Glutamatergic neuron (in vitro differentiated cells): Measurements from ENCODE around the gene BICRAL. TPM values are rescaled to one million over a fixed set of nuclear protein-coding genes. Genes with fewer than 3 reads are reported as not detected.

Source experiments
- DNase-seq: peaks from one replicate; pipeline ENCODE4 v3.0.0; 2022
- H3K27ac Mint-ChIP-seq: one replicate; pipeline ENCODE4 v1.8.0; 2020; ENCODE audit warnings: mild to moderate bottlenecking, mixed read lengths, inconsistent platforms; ENCODE audit not compliant: unreplicated experiment
- H3K27me3 Mint-ChIP-seq: one replicate; pipeline ENCODE4 v1.8.0; 2020; ENCODE audit warnings: mild to moderate bottlenecking, moderate library complexity, mixed read lengths, inconsistent platforms; ENCODE audit not compliant: unreplicated experiment
- H3K36me3 Mint-ChIP-seq: one replicate; pipeline ENCODE4 v1.8.0; 2020; ENCODE audit warnings: mild to moderate bottlenecking, mixed read lengths, inconsistent platforms; ENCODE audit not compliant: unreplicated experiment
- H3K4me1 Mint-ChIP-seq: one replicate; pipeline ENCODE4 v1.8.0; 2020; ENCODE audit warnings: mild to moderate bottlenecking, low read depth, mixed read lengths, inconsistent platforms; ENCODE audit not compliant: unreplicated experiment
- H3K4me3 Mint-ChIP-seq: one replicate; pipeline ENCODE4 v1.8.0; 2020; ENCODE audit warnings: mild to moderate bottlenecking, mixed read lengths, inconsistent platforms; ENCODE audit not compliant: unreplicated experiment
- H3K9me3 Mint-ChIP-seq: one replicate; pipeline ENCODE4 v1.8.0; 2020; ENCODE audit warnings: mild to moderate bottlenecking, moderate library complexity, mixed read lengths, inconsistent platforms; ENCODE audit not compliant: unreplicated experiment
- total RNA-seq: library from RNA; stranded (reverse); fragmentation: NEBNext Ultra II Directional; extraction: Animal tissue kit (Norgen Biotek cat#: 25700); gene quantifications from one replicate; pipeline ENCODE4 v1.2.1, GENCODE V29; 2021; ENCODE audit not compliant: unreplicated experiment
- TF ChIP-seq, protein P1 (sequence below): fragments of 200-600 bp; sonication (generic); IDR thresholded peaks from one replicate; pipeline ENCODE4 v1.5.0; 2021; ENCODE audit not compliant: partially characterized antibody, unreplicated experiment

BICRAL gene
- total RNA-seq, 1 donor from 2014 or later, result 11.0 TPM

DNA sequence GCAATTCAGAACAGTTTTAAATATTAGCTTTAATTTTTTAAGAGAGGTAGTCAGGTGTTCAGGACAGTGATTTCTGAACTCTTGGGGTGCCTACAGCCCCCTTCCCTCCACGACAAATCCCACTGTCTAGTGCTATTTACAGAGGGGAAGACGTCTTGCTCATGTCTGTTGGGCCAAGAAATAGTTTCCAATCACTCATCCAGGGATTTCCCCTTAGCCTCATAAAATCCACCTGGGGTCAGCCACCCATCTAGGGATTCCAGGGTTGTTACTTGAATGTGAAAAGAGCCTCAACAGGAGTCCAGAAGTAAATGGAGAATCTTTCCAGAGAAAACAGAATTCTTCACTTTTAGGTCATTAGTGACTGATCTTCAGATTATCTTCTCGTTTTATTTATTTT lies 37.0 kb downstream of the BICRAL start:
- Mint-ChIP-seq H3K4me1 (peaks cover 9% of the 10 kb centered on the region), H3K27ac (no peak overlapping the region), H3K27me3 (no peaks in the 10 kb centered on the region), H3K36me3 (no peaks in the 10 kb centered on the region), H3K9me3 (no peaks in the 10 kb centered on the region), H3K4me3 (no peak overlapping the region)
- DNase-seq, result no peak
- TF ChIP-seq, protein P1, sequence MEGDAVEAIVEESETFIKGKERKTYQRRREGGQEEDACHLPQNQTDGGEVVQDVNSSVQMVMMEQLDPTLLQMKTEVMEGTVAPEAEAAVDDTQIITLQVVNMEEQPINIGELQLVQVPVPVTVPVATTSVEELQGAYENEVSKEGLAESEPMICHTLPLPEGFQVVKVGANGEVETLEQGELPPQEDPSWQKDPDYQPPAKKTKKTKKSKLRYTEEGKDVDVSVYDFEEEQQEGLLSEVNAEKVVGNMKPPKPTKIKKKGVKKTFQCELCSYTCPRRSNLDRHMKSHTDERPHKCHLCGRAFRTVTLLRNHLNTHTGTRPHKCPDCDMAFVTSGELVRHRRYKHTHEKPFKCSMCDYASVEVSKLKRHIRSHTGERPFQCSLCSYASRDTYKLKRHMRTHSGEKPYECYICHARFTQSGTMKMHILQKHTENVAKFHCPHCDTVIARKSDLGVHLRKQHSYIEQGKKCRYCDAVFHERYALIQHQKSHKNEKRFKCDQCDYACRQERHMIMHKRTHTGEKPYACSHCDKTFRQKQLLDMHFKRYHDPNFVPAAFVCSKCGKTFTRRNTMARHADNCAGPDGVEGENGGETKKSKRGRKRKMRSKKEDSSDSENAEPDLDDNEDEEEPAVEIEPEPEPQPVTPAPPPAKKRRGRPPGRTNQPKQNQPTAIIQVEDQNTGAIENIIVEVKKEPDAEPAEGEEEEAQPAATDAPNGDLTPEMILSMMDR, result no peak

DNA sequence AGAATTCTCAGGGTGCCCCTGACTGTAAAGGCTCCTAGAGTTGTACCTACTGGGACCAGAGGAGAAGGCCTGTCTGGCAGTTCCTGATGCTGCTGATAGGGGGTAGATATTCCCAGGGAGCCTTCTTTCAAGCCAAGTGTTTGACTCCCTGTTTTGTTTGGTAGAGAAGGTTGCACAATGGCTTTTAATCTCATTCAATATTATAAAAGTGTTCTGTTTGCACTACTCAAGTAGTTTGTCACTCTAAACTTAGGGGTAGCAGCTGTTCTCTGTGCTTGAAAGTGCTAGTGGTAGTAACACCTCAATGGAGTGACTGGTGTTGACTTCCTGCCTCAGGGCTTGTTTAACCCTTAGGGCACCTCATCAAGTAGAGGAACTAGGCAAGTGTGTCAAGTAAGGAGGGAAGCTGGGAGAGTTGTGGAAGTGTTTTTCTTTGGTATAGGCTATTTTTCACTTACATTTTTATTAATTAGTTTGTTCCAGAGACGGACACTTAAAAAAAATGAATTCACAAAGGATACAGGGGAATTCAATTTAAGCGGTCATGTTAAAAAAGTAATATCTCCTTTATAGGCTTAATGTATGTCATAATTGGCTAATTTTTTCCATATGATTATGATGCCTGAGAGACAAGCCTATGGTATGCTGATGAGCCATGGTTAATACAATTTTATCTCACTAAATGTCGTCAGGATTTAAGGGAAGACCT lies 38.1 kb downstream of the BICRAL start:
- Mint-ChIP-seq H3K4me1 (peaks cover 9% of the 10 kb centered on the region), H3K4me3 (no peak overlapping the region), H3K27me3 (no peaks in the 10 kb centered on the region), H3K27ac (no peak overlapping the region), H3K36me3 (no peaks in the 10 kb centered on the region), H3K9me3 (no peaks in the 10 kb centered on the region)
- TF ChIP-seq, protein P1, result no peak
- DNase-seq, result no peak

DNA sequence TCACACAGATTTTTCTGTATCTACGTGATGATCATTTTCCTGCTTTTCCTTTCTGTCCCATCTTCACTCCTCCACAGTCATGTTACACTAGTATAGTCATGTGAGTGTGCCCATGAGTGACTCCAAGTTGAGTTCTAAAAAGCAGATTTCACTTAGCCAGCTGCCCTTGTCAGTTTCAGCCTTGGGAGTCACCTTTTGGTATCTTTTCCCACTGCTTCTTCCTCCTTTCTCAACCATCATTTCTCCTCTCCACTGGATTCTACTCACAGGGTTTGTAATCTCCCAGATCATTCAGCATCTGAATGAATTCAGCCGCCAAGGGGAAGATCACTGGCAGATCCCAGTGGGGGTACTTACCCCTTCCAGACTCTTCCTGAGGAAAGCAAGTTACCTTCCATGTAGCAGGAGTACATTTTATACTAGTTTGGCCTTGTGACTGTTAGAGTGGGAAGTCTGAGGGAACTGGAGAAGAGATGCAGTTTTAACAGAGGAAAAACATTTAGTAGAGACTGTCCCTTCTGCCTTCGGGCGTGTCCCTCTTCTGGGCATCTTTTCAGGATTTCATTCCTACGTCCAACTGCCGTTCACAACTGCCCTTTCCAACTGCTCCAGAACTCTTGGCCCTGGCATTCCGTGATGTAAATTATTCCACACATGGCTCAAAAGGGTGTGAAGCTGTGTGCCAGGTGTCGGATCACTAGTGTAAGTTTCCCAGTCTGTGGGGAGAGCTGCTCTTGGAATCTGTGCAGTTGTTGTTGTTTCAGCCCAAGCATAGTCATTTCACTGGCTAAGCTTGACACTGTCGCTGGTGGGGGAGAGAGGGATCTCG lies 38.9 kb downstream of the BICRAL start:
- Mint-ChIP-seq H3K27me3 (peaks cover 2% of the 10 kb centered on the region), H3K4me1 (peaks cover 9% of the 10 kb centered on the region), H3K36me3 (no peaks in the 10 kb centered on the region), H3K9me3 (no peaks in the 10 kb centered on the region), H3K27ac (no peak overlapping the region), H3K4me3 (no peak overlapping the region)
- TF ChIP-seq, protein P1, result no peak
- no peak for DNase-seq

DNA sequence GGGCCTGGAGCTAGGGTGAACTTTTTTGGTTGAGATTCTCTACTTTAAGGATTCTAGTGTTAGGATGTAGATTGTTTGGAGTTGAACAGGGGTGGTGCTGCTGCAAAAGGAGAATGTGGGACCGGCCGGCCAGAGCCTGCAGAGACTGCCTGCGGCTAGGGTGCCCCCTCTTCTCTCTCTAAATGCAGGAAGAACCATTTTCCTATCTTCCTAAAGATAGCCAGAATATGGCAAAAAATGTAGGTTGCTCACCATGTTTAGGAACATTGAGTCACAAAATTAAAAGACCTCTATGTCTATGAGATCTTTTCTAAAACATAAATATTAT lies 39.5 kb downstream of the BICRAL start:
- TF ChIP-seq, protein P1, result no peak
- Mint-ChIP-seq H3K4me1 (peaks cover 9% of the 10 kb centered on the region), H3K36me3 (no peaks in the 10 kb centered on the region), H3K9me3 (no peaks in the 10 kb centered on the region), H3K27me3 (peaks cover 2% of the 10 kb centered on the region), H3K27ac (no peak overlapping the region), H3K4me3 (no peak overlapping the region)
- no peak for DNase-seq

DNA sequence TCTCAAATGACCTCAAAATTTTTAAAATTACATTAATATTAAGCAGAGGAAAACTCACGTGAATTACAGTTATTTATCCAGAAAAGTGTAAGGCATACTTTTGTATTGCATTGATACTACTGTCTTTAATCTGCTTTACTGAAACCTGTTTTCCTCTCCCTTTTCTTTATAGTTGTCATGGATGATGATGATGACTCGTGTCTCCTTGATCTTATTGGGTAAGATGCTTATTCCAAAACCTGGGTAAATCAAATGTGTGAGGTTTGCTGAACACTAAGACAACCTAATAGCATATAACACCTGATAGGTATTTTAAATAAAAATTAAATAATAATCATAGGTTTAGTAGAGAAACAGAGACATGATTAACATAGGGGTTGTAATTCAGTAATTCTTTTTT lies 40.0 kb downstream of the BICRAL start:
- TF ChIP-seq, protein P1, result no peak
- no peak for DNase-seq
- Mint-ChIP-seq H3K36me3 (no peaks in the 10 kb centered on the region), H3K27me3 (peaks cover 2% of the 10 kb centered on the region), H3K27ac (no peak overlapping the region), H3K4me1 (peaks cover 9% of the 10 kb centered on the region), H3K4me3 (no peak overlapping the region), H3K9me3 (no peaks in the 10 kb centered on the region)
